Mesodermal cell (in vitro differentiated cells): ENCODE measurements around the gene IGFL1.
"Not testable (repeated sequence)": the region's sequence is repeated elsewhere in the genome, so short reads cannot be mapped to it uniquely, and the experiment has no call there.

Experiments
- H3K27ac ChIP-seq: 2 replicates; pipeline ENCODE4 v1.7.0; 2013; ENCODE audit warnings: mild to moderate bottlenecking, low read depth, low read length, moderate library complexity; ENCODE audit not compliant: severe bottlenecking
- H3K36me3 ChIP-seq: 2 replicates; pipeline ENCODE4 v1.7.1; 2013; ENCODE audit warnings: mild to moderate bottlenecking, low read length, moderate library complexity; ENCODE audit not compliant: control insufficient read depth, insufficient read depth
- H3K4me1 ChIP-seq: one replicate; pipeline ENCODE4 v1.7.1; 2013; ENCODE audit warnings: mild to moderate bottlenecking, low read length; ENCODE audit not compliant: insufficient read depth, control insufficient read depth, poor library complexity, severe bottlenecking
- H3K4me3 ChIP-seq: 2 replicates; pipeline ENCODE4 v1.7.0; 2013; ENCODE audit warnings: low read length, control low read depth, mild to moderate bottlenecking; ENCODE audit not compliant: insufficient read depth, poor library complexity, severe bottlenecking; ENCODE audit errors: extremely low read depth
- H3K9me3 ChIP-seq: 2 replicates; pipeline ENCODE4 v1.7.1; 2013; ENCODE audit warnings: mild to moderate bottlenecking, low read length, moderate library complexity; ENCODE audit not compliant: control insufficient read depth
- WGBS, 2 experiments: methylation state at CpG; one replicate each; pipeline ENCODE4 v1.1.5; 2013; ENCODE audit warnings: missing lambda C conversion rate in 2 of 2; ENCODE audit not compliant: insufficient coverage in 2 of 2; 5-methylcytosine and 5-hydroxymethylcytosine counted together

IGFL1 gene

DNA sequence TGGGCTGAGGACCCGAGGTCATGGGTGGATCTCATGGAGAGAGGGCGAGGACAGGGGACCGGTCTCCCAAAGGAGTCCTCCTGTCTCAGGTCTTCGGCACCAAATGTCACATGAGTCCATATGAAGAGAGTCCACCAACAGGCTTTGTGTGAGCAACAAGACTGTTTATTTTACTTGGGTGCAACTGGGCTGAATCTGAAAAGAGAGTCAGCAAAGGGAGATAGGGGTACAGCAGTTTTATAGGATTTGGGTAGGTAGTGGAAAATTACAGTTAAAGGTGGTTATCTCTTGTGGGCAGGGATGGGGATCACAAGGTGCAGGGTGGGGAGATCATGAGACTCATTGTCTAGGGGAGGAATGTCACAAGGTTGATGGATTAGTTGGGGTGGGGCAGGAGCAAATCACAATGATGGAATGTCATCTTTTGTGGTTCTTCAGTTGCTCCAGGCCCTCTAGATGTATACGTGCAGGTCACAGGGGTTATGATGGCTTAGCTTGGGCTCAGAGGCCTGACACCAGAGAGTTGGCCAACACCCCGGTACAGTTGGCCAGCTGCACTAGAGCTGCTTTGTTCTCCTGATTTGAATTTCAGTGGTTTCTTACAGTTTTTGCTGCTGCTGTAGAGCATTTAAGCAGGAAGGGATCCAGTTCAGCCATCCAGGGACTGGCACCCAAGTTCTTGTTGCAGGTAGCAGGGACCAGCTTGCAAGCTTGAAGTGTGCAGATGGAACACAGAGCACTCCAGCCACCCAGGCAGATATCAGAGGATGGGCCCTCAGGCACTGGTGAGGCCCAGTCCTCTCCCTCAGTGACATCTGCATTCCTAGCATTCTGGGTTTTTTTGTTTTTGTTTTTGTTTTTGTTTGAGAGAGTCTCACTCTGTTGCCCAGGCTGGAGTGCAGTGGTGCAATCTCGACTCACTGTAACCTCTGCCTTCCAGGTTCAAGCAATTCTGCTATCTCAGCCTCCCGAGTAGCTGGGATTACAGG is 26.4 kb upstream of the IGFL1 start:
- Histone ChIP-seq H3K27ac (no peak overlapping the region), H3K9me3 (no peaks in the 10 kb centered on the region), H3K36me3 (no peaks in the 10 kb centered on the region), H3K4me3 (no peak overlapping the region), H3K4me1 (no peaks in the 10 kb centered on the region)
- WGBS, 2 experiments: 88 to 92% methylated on average over 6 to 8 of the region's 8 CpGs

DNA sequence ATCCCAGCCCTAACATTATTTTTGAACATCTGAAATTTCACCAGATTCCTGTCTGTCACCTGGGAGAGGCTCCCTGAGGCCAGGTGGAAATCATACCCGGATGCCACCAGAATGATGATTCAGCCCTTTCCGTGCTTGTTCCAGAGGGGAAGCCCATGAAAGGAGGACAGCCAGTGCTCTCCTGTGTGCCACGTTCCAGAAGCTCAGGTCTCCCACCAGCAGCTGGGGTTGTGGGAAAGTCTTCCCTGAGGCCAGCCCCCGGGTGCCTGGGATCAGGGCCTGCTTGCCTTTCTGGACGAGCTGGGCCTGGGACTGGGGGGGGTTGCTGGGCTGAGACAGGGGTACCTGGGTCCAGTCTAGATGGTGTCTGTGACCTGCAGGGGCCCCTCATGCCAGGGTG is 25.5 kb upstream of the IGFL1 start:
- Histone ChIP-seq H3K4me1 (no peaks in the 10 kb centered on the region), H3K9me3 (no peaks in the 10 kb centered on the region), H3K27ac (no peak overlapping the region), H3K36me3 (no peaks in the 10 kb centered on the region), H3K4me3 (no peak overlapping the region)
- 85 to 89% methylated on average over 4 to 5 of the region's 5 CpGs for WGBS, 2 experiments

GRCh38 chr19:46205183-46205984 is 24.2 kb upstream of the IGFL1 start:
- no peak overlapping the region for H3K4me3 ChIP-seq
- WGBS, 2 experiments: 84 to 88% methylated on average over 4 of the region's 6 CpGs

DNA sequence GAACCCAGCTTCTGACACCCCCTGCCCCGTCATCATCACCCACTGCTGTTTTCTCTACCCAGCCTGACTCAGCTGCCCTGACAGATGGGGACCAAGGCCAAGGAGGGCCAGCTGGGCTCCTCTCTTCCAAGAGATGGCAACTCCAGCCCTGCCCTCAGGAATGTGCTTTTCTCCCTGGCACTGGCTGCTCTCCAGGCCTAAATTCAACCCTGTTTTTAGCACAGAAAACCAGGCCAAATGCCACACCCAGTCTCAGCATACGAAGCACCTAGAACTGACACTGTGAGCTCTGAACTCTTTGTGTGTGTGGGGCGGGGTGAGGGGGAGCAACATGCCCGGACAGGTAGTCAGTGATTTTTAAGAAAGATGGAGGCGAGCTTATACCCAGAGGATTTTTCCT is 23.4 kb upstream of the IGFL1 start:
- WGBS, 2 experiments: 98 to 100% methylated on average over 2 to 4 of the region's 5 CpGs

More at GRCh38 chr19:46205183-46205984, 24.2 kb upstream of the IGFL1 start:
- Histone ChIP-seq H3K9me3 (no peaks in the 10 kb centered on the region), H3K4me1 (no peaks in the 10 kb centered on the region), H3K36me3 (no peaks in the 10 kb centered on the region), H3K27ac (no peak overlapping the region)

DNA sequence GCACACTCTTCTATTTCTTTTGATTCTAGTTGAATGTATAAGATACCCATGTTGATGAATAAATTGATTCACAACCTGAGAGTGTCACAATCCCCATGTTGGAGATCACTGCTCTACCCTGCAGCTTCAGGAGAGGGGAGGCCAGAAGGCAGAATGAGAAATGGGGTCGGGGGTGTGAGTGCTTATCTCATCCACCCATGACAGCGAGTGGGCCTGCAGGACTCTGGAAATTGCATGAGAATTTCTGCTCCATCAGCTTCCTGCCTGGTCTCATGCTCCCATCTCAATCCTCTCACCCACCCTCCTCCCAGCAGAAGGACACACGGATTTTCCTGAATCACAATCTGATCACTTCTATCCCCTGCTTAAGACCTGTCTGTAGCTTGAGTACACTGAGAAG is 22.9 kb upstream of the IGFL1 start:
- peaks cover 13% of the 10 kb centered on the region for H3K4me1 ChIP-seq
- H3K27ac ChIP-seq: no peak overlapping the region
- H3K9me3 ChIP-seq: no peaks in the 10 kb centered on the region
- 88 to 94% methylated on average over 3 of the region's 3 CpGs for WGBS, 2 experiments
- no peaks in the 10 kb centered on the region for H3K36me3 ChIP-seq
- no peak overlapping the region for H3K4me3 ChIP-seq

More for the DNA sequence above, 23.4 kb upstream of the IGFL1 start:
- no peak overlapping the region for H3K4me3 ChIP-seq
- H3K27ac ChIP-seq: no peak overlapping the region
- no peaks in the 10 kb centered on the region for H3K36me3 ChIP-seq
- no peaks in the 10 kb centered on the region for H3K9me3 ChIP-seq
- H3K4me1 ChIP-seq: peaks cover 8% of the 10 kb centered on the region

- not testable (repeated sequence) for H3K9me3 ChIP-seq, H3K36me3 ChIP-seq, H3K4me3 ChIP-seq, H3K27ac ChIP-seq
- WGBS, 2 experiments: 86 to 93% methylated on average over 3 of the region's 8 CpGs
- peaks cover 17% of the 10 kb centered on the region for H3K4me1 ChIP-seq
Measured at GRCh38 chr19:46207858-46208257, 21.7 kb upstream of the IGFL1 start.

DNA sequence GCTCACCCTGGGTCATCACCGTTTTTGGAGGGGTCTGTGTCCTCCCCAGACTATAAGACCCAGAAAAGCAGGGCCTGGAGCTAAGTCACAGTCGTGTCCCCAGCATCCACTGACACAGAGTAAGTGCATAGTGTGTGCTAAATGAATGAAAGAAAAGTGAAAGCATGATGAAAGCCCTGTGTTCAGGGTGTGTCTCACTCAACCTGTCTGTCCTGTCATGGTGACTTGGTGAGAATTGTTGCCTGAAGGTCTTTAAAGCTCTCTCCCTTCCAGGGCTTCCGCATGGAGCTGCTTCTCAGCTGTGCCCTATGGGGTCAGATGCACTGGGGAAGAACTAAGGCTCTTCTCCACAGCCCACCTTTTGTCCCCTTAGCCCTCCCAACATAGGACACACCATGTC is 20.5 kb upstream of the IGFL1 start:
- 92 to 100% methylated on average over 1 to 3 of the region's 3 CpGs for WGBS, 2 experiments
- no peak overlapping the region for H3K4me3 ChIP-seq
- H3K36me3 ChIP-seq: no peaks in the 10 kb centered on the region
- no peaks in the 10 kb centered on the region for H3K9me3 ChIP-seq
- H3K27ac ChIP-seq: no peak overlapping the region
- peaks cover 17% of the 10 kb centered on the region for H3K4me1 ChIP-seq

DNA sequence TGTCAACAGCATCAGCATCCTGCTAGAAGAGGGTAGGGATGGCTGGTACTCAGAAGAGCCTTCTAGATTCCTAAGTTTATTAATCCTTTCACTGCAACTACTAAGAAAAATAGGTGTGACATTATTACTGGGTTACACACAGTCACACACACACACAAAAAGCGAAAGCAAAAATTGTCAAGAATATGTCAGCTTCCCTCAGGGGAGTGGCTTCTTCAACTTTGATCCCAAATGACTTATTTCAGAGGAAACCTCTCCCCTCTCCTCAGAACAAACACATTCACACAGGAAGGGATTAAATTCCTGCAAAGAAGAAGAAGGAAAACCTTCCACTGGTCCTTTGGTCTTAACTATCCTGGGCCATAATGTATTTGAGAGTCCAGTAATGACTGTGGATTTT is 20.1 kb upstream of the IGFL1 start:
- Histone ChIP-seq H3K36me3 (no peaks in the 10 kb centered on the region), H3K4me1 (peaks cover 17% of the 10 kb centered on the region), H3K9me3 (no peaks in the 10 kb centered on the region), H3K4me3 (no peak overlapping the region), H3K27ac (no peak overlapping the region)
- WGBS, 2 experiments: 80% methylated on average over 1 of the region's 1 CpG; no CpG with 5 or more reads in 1 of the 2 experiments

DNA sequence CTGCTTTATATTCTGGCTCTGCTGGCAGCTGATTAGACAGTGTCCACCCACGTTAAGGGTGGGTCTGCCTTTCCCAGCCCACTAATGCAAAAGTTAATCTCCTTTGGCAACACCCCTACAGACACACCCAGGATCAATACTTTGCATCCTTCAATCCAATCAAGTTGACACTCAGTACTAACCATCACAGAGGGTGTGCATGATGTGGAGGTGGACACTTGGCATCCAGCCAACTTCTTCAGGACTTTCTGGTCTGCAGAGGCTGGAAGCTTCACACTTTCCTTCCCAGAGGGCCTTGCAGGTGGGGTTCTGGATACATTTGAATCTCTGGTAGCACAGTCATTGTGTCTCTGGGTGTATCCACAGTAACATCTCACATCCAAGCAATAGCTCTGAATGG is 18.9 kb upstream of the IGFL1 start:
- 86% methylated on average over 1 of the region's 1 CpG; no CpG with 5 or more reads in 1 of the 2 experiments for WGBS, 2 experiments
- H3K36me3 ChIP-seq: no peaks in the 10 kb centered on the region
- H3K27ac ChIP-seq: peak overlapping the region; percentile 8
- no peaks in the 10 kb centered on the region for H3K9me3 ChIP-seq
- no peak overlapping the region for H3K4me3 ChIP-seq
- H3K4me1 ChIP-seq: peaks cover 17% of the 10 kb centered on the region

GRCh38 chr19:46211201-46211881 is 18.2 kb upstream of the IGFL1 start:
- Histone ChIP-seq H3K4me3 (no peak overlapping the region), H3K9me3 (no peaks in the 10 kb centered on the region), H3K4me1 (peaks cover 17% of the 10 kb centered on the region), H3K27ac (peak overlapping the region; percentile 23), H3K36me3 (no peaks in the 10 kb centered on the region)
- WGBS, 2 experiments: 49 to 50% methylated on average over 8 of the region's 10 CpGs
